Measurements from ENCODE around the gene PIK3C2G. TPM values are rescaled to one million over a fixed set of nuclear protein-coding genes. Genes with fewer than 3 reads are reported as not detected.

Gene PIK3C2G
- polyA plus RNA-seq, 1 of the 3 experiments (the other 2 are of a cell fraction), result 0.02 TPM

GRCh38 chr12:18576104-18576626, 314.8 kb downstream of the PIK3C2G start:
- WGBS (ENCODE audit: low lambda C conversion rate), result 0% methylated on average over 1 of the region's 1 CpG
- Histone ChIP-seq H3K36me3 (replicated peaks in 1 of 2; ENCODE audit: control insufficient read depth in 1 of 2, insufficient read depth in 2 of 2, low read length in 1 of 2) (no peaks in the 10 kb centered on the region), H3K4me3 (ENCODE audit: low read depth in 2 of 2, low read length in 1 of 2) (no peak overlapping the region), H3F3A (replicated peaks; ENCODE audit: insufficient read depth) (peaks cover 5% of the 10 kb centered on the region), H3K27ac (ENCODE audit: low read depth in 2 of 2, low read length in 1 of 2) (no peak overlapping the region), H3K9me3 (no peaks in the 10 kb centered on the region), H2AFZ (ENCODE audit: low read depth) (no peak overlapping the region), H3K4me1 (ENCODE audit: control insufficient read depth in 1 of 2, insufficient read depth in 2 of 2, low read depth in 1 of 2, low read length in 1 of 2) (no peaks in the 10 kb centered on the region), H3K27me3 (ENCODE audit: insufficient read depth) (no peaks in the 10 kb centered on the region), H3K79me2 (ENCODE audit: insufficient read depth) (no peaks in the 10 kb centered on the region), H3K9me2 (no peaks in the 10 kb centered on the region), H3K9ac (no peak overlapping the region), H3K4me2 (no peak overlapping the region), H4K20me1 (ENCODE audit: insufficient read depth) (no peaks in the 10 kb centered on the region)
- DNase-seq, result no peak
- TF ChIP-seq GABPA (IDR thresholded peaks at IDR 0.05; ENCODE audit: low read depth) (no peak), FOSL2 (IDR thresholded peaks at IDR 0.05; ENCODE audit: borderline replicate concordance, low read depth) (peak; percentile 8; the same call in 1 of the 2 replicates), SIN3A (IDR thresholded peaks at IDR 0.05; ENCODE audit: borderline replicate concordance, low read depth, low read length) (no peak)
- CTCF ChIA-PET, result no interaction called here
- POLR2A ChIA-PET, result no interaction called here

DNA sequence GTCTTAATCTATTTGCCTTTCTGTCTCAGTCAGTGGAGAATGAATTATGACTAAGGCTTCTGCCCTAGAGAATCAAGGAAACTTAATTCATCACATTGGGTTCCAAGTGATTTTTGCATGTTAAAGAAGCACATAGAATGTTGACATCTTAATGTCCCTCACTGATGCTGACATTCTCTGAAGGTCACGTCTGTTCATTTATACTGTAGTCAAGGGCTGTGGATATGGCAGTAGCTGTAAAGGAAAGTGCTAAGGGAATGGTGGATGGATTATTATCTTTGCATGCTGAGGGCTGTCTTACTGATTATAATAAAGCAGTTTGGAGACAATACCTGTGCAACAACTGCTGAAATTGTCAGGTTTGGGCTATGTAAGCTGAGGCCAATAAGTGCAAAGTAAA, 315.3 kb downstream of the PIK3C2G start:
- no peak overlapping the region for H3K4me3 ChIP-seq (ENCODE audit: low read depth in 2 of 2, low read length in 1 of 2)
- TF ChIP-seq, protein P1, sequence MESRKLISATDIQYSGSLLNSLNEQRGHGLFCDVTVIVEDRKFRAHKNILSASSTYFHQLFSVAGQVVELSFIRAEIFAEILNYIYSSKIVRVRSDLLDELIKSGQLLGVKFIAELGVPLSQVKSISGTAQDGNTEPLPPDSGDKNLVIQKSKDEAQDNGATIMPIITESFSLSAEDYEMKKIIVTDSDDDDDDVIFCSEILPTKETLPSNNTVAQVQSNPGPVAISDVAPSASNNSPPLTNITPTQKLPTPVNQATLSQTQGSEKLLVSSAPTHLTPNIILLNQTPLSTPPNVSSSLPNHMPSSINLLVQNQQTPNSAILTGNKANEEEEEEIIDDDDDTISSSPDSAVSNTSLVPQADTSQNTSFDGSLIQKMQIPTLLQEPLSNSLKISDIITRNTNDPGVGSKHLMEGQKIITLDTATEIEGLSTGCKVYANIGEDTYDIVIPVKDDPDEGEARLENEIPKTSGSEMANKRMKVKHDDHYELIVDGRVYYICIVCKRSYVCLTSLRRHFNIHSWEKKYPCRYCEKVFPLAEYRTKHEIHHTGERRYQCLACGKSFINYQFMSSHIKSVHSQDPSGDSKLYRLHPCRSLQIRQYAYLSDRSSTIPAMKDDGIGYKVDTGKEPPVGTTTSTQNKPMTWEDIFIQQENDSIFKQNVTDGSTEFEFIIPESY (IDR thresholded peaks at IDR 0.05; ENCODE audit: borderline replicate concordance, low read depth), result no peak
- no peak for TF ChIP-seq EZH2phosphoT487 (IDR thresholded peaks at IDR 0.05; ENCODE audit: borderline replicate concordance, low read depth)
- TF ChIP-seq SMC3 (IDR thresholded peaks at IDR 0.05; ENCODE audit: low read depth, low read length), result no peak
- no peak for TF ChIP-seq MEF2A (IDR thresholded peaks at IDR 0.05; ENCODE audit: borderline replicate concordance, low read depth)
- TF ChIP-seq FOXM1 (IDR thresholded peaks at IDR 0.05; ENCODE audit: low read depth), result no peak
- TF ChIP-seq PBX3 (IDR thresholded peaks at IDR 0.05), result no peak
- TF ChIP-seq, protein P2, sequence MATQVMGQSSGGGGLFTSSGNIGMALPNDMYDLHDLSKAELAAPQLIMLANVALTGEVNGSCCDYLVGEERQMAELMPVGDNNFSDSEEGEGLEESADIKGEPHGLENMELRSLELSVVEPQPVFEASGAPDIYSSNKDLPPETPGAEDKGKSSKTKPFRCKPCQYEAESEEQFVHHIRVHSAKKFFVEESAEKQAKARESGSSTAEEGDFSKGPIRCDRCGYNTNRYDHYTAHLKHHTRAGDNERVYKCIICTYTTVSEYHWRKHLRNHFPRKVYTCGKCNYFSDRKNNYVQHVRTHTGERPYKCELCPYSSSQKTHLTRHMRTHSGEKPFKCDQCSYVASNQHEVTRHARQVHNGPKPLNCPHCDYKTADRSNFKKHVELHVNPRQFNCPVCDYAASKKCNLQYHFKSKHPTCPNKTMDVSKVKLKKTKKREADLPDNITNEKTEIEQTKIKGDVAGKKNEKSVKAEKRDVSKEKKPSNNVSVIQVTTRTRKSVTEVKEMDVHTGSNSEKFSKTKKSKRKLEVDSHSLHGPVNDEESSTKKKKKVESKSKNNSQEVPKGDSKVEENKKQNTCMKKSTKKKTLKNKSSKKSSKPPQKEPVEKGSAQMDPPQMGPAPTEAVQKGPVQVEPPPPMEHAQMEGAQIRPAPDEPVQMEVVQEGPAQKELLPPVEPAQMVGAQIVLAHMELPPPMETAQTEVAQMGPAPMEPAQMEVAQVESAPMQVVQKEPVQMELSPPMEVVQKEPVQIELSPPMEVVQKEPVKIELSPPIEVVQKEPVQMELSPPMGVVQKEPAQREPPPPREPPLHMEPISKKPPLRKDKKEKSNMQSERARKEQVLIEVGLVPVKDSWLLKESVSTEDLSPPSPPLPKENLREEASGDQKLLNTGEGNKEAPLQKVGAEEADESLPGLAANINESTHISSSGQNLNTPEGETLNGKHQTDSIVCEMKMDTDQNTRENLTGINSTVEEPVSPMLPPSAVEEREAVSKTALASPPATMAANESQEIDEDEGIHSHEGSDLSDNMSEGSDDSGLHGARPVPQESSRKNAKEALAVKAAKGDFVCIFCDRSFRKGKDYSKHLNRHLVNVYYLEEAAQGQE (IDR thresholded peaks at IDR 0.05; ENCODE audit: low read depth, low read length), result no peak
- no peak for TF ChIP-seq FOXJ3 (CRISPR knock-in tag; IDR thresholded peaks at IDR 0.05)
- TF ChIP-seq GATA2 (CRISPR knock-in tag; IDR thresholded peaks at IDR 0.05), result no peak
- no peak for TF ChIP-seq GABPA (IDR thresholded peaks at IDR 0.05; ENCODE audit: low read depth)
- H3K4me1 ChIP-seq (ENCODE audit: control insufficient read depth in 1 of 2, insufficient read depth in 2 of 2, low read depth in 1 of 2, low read length in 1 of 2), result no peaks in the 10 kb centered on the region
- no peaks in the 10 kb centered on the region for H3K9me2 ChIP-seq
- no peaks in the 10 kb centered on the region for H4K20me1 ChIP-seq (ENCODE audit: insufficient read depth)
- no peak for DNase-seq
- ChIA-PET POLR2A (no interaction called here), CTCF (no interaction called here)
- no peak overlapping the region for H3K4me2 ChIP-seq
- no peaks in the 10 kb centered on the region for H3K27me3 ChIP-seq (ENCODE audit: insufficient read depth)
- no peak overlapping the region for H2AFZ ChIP-seq (ENCODE audit: low read depth)
- H3K9ac ChIP-seq, result no peak overlapping the region
- no peaks in the 10 kb centered on the region for H3K79me2 ChIP-seq (ENCODE audit: insufficient read depth)
- peaks cover 5% of the 10 kb centered on the region for H3F3A ChIP-seq (replicated peaks; ENCODE audit: insufficient read depth)
- no peaks in the 10 kb centered on the region for H3K9me3 ChIP-seq
- no peak overlapping the region for H3K27ac ChIP-seq (ENCODE audit: low read depth in 2 of 2, low read length in 1 of 2)
- 74% methylated on average over 1 of the region's 1 CpG for WGBS (ENCODE audit: low lambda C conversion rate)
- no peaks in the 10 kb centered on the region for H3K36me3 ChIP-seq (replicated peaks in 1 of 2; ENCODE audit: control insufficient read depth in 1 of 2, insufficient read depth in 2 of 2, low read length in 1 of 2)

Data from SK-N-SH (cell line).